ENCODE data around the gene RASGRF1. TPM values are rescaled to one million over a fixed set of nuclear protein-coding genes. Genes with fewer than 3 reads are reported as not detected.

RASGRF1 gene
- total and polyA plus RNA-seq, 2 experiments from 2014 or later = 0.05 to 0.24 TPM

DNA sequence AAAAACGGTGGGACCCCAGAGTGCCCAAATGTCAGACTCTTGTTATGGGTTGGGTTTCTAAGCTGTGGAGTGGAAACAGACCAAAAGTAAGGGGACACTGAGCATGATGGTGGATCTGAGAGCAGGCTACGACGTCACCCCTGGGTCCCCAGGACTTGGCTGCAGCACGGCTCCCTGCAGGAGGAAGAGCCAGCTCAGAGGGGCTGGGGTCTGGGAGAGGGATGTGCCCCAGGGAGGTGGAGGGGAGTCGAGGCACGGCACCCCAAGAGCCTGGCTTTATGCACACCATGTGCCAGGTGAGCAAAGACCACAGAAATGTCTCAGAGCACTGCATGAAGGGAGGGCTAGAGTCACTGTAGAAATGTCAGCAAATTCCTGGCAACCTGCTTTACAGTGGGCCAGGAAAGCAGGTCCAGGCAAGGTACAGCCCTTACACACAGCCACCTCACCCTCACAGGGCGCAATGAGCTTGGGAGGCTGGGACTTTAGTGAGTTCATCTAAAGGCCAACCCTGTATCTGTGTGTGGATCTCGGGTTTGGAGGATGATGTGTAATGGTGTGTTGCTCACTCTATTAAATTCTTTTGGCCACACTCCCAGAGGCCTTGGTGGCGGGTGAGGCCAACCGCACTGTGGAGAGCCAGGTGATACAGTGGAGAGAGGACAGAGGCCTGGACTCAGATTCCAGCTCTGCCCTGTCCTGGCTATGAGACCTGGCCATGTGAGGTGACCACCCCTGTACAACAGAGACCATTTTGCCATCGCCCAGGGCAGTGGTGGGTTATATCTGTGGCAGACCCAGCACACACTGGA, 159.8 kb downstream of the RASGRF1 start:
- no peak overlapping the region for H2AFZ ChIP-seq

More for the DNA sequence above, 159.8 kb downstream of the RASGRF1 start:
- Histone ChIP-seq H3K4me3 (no peak overlapping the region), H3K9me2 (ENCODE audit: insufficient read depth) (no peaks in the 10 kb centered on the region), H4K20me1 (replicated peaks; ENCODE audit: insufficient read depth) (no peaks in the 10 kb centered on the region), H3K79me2 (replicated peaks; ENCODE audit: insufficient read depth) (no peaks in the 10 kb centered on the region), H3K4me1 (ENCODE audit: insufficient read depth) (no peaks in the 10 kb centered on the region), H3K36me3 (ENCODE audit: insufficient read depth) (no peaks in the 10 kb centered on the region), H3F3A (replicated peaks; ENCODE audit: low read depth) (no peaks in the 10 kb centered on the region), H3K4me2 (no peak overlapping the region), H3K27ac (ENCODE audit: low read depth) (no peak overlapping the region), H3K27me3 (ENCODE audit: insufficient read depth) (no peaks in the 10 kb centered on the region)
- TF ChIP-seq EZH2 (IDR thresholded peaks at IDR 0.05; ENCODE audit: low read depth, unreplicated experiment) = no peak
- TF ChIP-seq, protein P1, sequence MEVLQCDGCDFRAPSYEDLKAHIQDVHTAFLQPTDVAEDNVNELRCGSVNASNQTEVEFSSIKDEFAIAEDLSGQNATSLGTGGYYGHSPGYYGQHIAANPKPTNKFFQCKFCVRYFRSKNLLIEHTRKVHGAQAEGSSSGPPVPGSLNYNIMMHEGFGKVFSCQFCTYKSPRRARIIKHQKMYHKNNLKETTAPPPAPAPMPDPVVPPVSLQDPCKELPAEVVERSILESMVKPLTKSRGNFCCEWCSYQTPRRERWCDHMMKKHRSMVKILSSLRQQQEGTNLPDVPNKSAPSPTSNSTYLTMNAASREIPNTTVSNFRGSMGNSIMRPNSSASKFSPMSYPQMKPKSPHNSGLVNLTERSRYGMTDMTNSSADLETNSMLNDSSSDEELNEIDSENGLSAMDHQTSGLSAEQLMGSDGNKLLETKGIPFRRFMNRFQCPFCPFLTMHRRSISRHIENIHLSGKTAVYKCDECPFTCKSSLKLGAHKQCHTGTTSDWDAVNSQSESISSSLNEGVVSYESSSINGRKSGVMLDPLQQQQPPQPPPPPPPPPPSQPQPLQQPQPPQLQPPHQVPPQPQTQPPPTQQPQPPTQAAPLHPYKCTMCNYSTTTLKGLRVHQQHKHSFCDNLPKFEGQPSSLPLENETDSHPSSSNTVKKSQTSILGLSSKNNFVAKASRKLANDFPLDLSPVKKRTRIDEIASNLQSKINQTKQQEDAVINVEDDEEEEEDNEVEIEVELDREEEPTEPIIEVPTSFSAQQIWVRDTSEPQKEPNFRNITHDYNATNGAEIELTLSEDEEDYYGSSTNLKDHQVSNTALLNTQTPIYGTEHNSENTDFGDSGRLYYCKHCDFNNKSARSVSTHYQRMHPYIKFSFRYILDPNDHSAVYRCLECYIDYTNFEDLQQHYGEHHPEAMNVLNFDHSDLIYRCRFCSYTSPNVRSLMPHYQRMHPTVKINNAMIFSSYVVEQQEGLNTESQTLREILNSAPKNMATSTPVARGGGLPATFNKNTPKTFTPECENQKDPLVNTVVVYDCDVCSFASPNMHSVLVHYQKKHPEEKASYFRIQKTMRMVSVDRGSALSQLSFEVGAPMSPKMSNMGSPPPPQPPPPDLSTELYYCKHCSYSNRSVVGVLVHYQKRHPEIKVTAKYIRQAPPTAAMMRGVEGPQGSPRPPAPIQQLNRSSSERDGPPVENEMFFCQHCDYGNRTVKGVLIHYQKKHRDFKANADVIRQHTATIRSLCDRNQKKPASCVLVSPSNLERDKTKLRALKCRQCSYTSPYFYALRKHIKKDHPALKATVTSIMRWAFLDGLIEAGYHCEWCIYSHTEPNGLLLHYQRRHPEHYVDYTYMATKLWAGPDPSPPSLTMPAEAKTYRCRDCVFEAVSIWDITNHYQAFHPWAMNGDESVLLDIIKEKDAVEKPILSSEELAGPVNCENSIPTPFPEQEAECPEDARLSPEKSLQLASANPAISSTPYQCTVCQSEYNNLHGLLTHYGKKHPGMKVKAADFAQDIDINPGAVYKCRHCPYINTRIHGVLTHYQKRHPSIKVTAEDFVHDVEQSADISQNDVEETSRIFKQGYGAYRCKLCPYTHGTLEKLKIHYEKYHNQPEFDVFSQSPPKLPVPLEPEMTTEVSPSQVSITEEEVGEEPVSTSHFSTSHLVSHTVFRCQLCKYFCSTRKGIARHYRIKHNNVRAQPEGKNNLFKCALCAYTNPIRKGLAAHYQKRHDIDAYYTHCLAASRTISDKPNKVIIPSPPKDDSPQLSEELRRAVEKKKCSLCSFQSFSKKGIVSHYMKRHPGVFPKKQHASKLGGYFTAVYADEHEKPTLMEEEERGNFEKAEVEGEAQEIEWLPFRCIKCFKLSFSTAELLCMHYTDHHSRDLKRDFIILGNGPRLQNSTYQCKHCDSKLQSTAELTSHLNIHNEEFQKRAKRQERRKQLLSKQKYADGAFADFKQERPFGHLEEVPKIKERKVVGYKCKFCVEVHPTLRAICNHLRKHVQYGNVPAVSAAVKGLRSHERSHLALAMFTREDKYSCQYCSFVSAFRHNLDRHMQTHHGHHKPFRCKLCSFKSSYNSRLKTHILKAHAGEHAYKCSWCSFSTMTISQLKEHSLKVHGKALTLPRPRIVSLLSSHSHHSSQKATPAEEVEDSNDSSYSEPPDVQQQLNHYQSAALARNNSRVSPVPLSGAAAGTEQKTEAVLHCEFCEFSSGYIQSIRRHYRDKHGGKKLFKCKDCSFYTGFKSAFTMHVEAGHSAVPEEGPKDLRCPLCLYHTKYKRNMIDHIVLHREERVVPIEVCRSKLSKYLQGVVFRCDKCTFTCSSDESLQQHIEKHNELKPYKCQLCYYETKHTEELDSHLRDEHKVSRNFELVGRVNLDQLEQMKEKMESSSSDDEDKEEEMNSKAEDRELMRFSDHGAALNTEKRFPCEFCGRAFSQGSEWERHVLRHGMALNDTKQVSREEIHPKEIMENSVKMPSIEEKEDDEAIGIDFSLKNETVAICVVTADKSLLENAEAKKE (CRISPR knock-in tag; IDR thresholded peaks at IDR 0.05) = no peak
- no peak for TF ChIP-seq STAT1 (IDR thresholded peaks at IDR 0.05; ENCODE audit: unreplicated experiment)
- no peak for TF ChIP-seq CREB1 (CRISPR knock-in tag; IDR thresholded peaks at IDR 0.05; ENCODE audit: low read depth)
- no peak for TF ChIP-seq JUNB (IDR thresholded peaks at IDR 0.05; ENCODE audit: unreplicated experiment)
- no peak for TF ChIP-seq ZNF331 (CRISPR knock-in tag; IDR thresholded peaks at IDR 0.05; ENCODE audit: low read depth)
- TF ChIP-seq, protein P2, sequence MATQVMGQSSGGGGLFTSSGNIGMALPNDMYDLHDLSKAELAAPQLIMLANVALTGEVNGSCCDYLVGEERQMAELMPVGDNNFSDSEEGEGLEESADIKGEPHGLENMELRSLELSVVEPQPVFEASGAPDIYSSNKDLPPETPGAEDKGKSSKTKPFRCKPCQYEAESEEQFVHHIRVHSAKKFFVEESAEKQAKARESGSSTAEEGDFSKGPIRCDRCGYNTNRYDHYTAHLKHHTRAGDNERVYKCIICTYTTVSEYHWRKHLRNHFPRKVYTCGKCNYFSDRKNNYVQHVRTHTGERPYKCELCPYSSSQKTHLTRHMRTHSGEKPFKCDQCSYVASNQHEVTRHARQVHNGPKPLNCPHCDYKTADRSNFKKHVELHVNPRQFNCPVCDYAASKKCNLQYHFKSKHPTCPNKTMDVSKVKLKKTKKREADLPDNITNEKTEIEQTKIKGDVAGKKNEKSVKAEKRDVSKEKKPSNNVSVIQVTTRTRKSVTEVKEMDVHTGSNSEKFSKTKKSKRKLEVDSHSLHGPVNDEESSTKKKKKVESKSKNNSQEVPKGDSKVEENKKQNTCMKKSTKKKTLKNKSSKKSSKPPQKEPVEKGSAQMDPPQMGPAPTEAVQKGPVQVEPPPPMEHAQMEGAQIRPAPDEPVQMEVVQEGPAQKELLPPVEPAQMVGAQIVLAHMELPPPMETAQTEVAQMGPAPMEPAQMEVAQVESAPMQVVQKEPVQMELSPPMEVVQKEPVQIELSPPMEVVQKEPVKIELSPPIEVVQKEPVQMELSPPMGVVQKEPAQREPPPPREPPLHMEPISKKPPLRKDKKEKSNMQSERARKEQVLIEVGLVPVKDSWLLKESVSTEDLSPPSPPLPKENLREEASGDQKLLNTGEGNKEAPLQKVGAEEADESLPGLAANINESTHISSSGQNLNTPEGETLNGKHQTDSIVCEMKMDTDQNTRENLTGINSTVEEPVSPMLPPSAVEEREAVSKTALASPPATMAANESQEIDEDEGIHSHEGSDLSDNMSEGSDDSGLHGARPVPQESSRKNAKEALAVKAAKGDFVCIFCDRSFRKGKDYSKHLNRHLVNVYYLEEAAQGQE (IDR thresholded peaks at IDR 0.05; ENCODE audit: unreplicated experiment) = no peak
- TF ChIP-seq, protein P3, sequence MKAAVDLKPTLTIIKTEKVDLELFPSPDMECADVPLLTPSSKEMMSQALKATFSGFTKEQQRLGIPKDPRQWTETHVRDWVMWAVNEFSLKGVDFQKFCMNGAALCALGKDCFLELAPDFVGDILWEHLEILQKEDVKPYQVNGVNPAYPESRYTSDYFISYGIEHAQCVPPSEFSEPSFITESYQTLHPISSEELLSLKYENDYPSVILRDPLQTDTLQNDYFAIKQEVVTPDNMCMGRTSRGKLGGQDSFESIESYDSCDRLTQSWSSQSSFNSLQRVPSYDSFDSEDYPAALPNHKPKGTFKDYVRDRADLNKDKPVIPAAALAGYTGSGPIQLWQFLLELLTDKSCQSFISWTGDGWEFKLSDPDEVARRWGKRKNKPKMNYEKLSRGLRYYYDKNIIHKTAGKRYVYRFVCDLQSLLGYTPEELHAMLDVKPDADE (IDR thresholded peaks at IDR 0.05) = no peak
- TF ChIP-seq, protein P4, sequence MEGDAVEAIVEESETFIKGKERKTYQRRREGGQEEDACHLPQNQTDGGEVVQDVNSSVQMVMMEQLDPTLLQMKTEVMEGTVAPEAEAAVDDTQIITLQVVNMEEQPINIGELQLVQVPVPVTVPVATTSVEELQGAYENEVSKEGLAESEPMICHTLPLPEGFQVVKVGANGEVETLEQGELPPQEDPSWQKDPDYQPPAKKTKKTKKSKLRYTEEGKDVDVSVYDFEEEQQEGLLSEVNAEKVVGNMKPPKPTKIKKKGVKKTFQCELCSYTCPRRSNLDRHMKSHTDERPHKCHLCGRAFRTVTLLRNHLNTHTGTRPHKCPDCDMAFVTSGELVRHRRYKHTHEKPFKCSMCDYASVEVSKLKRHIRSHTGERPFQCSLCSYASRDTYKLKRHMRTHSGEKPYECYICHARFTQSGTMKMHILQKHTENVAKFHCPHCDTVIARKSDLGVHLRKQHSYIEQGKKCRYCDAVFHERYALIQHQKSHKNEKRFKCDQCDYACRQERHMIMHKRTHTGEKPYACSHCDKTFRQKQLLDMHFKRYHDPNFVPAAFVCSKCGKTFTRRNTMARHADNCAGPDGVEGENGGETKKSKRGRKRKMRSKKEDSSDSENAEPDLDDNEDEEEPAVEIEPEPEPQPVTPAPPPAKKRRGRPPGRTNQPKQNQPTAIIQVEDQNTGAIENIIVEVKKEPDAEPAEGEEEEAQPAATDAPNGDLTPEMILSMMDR (conservative IDR thresholded peaks at IDR 0.05; ENCODE audit: low read depth in 2 of 2) = no peak
- H3K4me3 Mint-ChIP-seq = no peak overlapping the region
- ATAC-seq = no peak
- no peak for DNase-seq (ENCODE audit: low spot score)
- peaks cover 4% of the 10 kb centered on the region for H3K36me3 Mint-ChIP-seq (ENCODE audit: low read depth)
- H3K27ac Mint-ChIP-seq = no peak overlapping the region
- H3K27me3 Mint-ChIP-seq (ENCODE audit: insufficient read depth, low read depth, poor library complexity) = peaks cover 21% of the 10 kb centered on the region
- peaks cover 4% of the 10 kb centered on the region; the same call in 2 of the 3 replicates for H3K4me1 Mint-ChIP-seq
- no peaks in the 10 kb centered on the region; the same call in 2 of the 3 replicates for H3K9me3 Mint-ChIP-seq

All from GM23338 (cell line).